PC-3 (cell line): ENCODE measurements around the gene SULF2. TPM values are rescaled to one million over a fixed set of nuclear protein-coding genes. Genes with fewer than 3 reads are reported as not detected.

Source experiments
- ATAC-seq: fragments of 200-7000 bp; cut with Tn5 transposase; 2 replicates; pipeline ENCODE4 v1.9.1; 2020; ENCODE audit warnings: mild to moderate bottlenecking, moderate library complexity
- BruUV-seq: library from RNA; stranded (reverse); fragments of 400-500 nt; replicated peaks from 2 replicates; lab custom pipeline; 2021; lab: Mats Ljungman, UMichigan
- CTCF ChIA-PET: fragments of 300-600 bp; sonication (Branson Sonifier 250); formaldehyde crosslinking; loops from one replicate; lab custom pipeline; 2022; ENCODE audit warnings: antibody characterized with exemption; lab: Charles Lee
- POLR2A ChIA-PET: fragments of 300-600 bp; sonication (Branson Sonifier 250); formaldehyde crosslinking; loops from one replicate; lab custom pipeline; 2022; ENCODE audit warnings: antibody characterized with exemption; ENCODE audit not compliant: unreplicated experiment; lab: Charles Lee
- DNase-seq: peaks from one replicate; pipeline ENCODE4 v3.0.0-alpha.2; 2015
- H2AFZ ChIP-seq: fragments of 300-600 bp; sonication (generic); 2 replicates; pipeline ENCODE4 v1.6.0; 2016; ENCODE audit warnings: antibody characterized with exemption, low read length
- H3F3A ChIP-seq: fragments of 300-600 bp; sonication (generic); one replicate; pipeline ENCODE4 v1.6.0; 2017; ENCODE audit warnings: antibody characterized with exemption, low read length, control low read depth, mild to moderate bottlenecking; ENCODE audit not compliant: unreplicated experiment
- H3K27ac ChIP-seq: fragments of 300-600 bp; sonication (generic); 2 replicates; pipeline ENCODE4 v1.5.1; 2016; ENCODE audit warnings: mild to moderate bottlenecking, low read length
- H3K27me3 ChIP-seq: fragments of 300-600 bp; sonication (generic); 2 replicates; pipeline ENCODE4 v1.6.1; 2016; ENCODE audit warnings: low read length, mixed read lengths
- H3K36me3 ChIP-seq: fragments of 300-600 bp; sonication (generic); 2 replicates; pipeline ENCODE4 v1.6.1; 2016; ENCODE audit warnings: low read depth, mixed run types, low read length, mixed read lengths
- H3K4me1 ChIP-seq: fragments of 300-600 bp; sonication (generic); 2 replicates; pipeline ENCODE4 v1.5.1; 2016; ENCODE audit warnings: low read length; ENCODE audit not compliant: insufficient read depth
- H3K4me2 ChIP-seq: fragments of 300-600 bp; sonication (generic); 2 replicates; pipeline ENCODE4 v1.6.0; 2016; ENCODE audit warnings: low read length
- H3K4me3 ChIP-seq: fragments of 300-600 bp; sonication (generic); 2 replicates; pipeline ENCODE4 v1.5.1; 2016; ENCODE audit warnings: mild to moderate bottlenecking, low read length, mixed read lengths
- H3K79me2 ChIP-seq: fragments of 300-600 bp; sonication (generic); 2 replicates; pipeline ENCODE4 v1.6.1; 2017; ENCODE audit warnings: low read length, mixed read lengths
- H3K9ac ChIP-seq: fragments of 300-600 bp; sonication (generic); 2 replicates; pipeline ENCODE4 v1.6.0; 2016; ENCODE audit warnings: mild to moderate bottlenecking, low read length
- H3K9me2 ChIP-seq: fragments of 300-600 bp; sonication (generic); replicated peaks from 2 replicates; pipeline ENCODE4 v1.6.1; 2016; ENCODE audit warnings: mixed run types, low read length, mixed read lengths
- H3K9me3 ChIP-seq: fragments of 300-600 bp; sonication (generic); 2 replicates; pipeline ENCODE4 v1.6.1; 2016; ENCODE audit warnings: low read length, mixed read lengths
- H4K20me1 ChIP-seq: fragments of 300-600 bp; sonication (generic); 2 replicates; pipeline ENCODE4 v1.6.1; 2016; ENCODE audit warnings: low read length, mixed read lengths
- CTCF ChIP-seq: fragments of 300-600 bp; sonication (generic); conservative IDR thresholded peaks from 2 replicates; pipeline ENCODE4 v1.5.1; 2017; ENCODE audit warnings: antibody characterized with exemption, low read depth, mild to moderate bottlenecking, low read length
- EZH2 ChIP-seq: fragments of 300-600 bp; sonication (generic); IDR thresholded peaks from one replicate; pipeline ENCODE4 v1.6.1; 2017; ENCODE audit warnings: antibody characterized with exemption, mild to moderate bottlenecking, low read length; ENCODE audit not compliant: unreplicated experiment
- EZH2phosphoT487 ChIP-seq: fragments of 300-600 bp; sonication (generic); IDR thresholded peaks from 2 replicates; pipeline ENCODE4 v1.6.1; 2018; ENCODE audit warnings: mild to moderate bottlenecking, antibody characterized with exemption, low read length, borderline replicate concordance
- intact Hi-C: fragments of 100-400 bp; cut with micrococcal nuclease; formaldehyde crosslinking; loops from 2 replicates; pipeline ENCODE4 v1.9.0; 2023
- total RNA-seq: library from RNA; depleted of rRNA; stranded (reverse); fragments of >200 nt; gene quantifications from 2 replicates; pipeline ENCODE4 v1.2.3, GENCODE V29; 2014

Gene SULF2
- total RNA-seq, 1 experiment from 2014 or later = 340 TPM

DNA sequence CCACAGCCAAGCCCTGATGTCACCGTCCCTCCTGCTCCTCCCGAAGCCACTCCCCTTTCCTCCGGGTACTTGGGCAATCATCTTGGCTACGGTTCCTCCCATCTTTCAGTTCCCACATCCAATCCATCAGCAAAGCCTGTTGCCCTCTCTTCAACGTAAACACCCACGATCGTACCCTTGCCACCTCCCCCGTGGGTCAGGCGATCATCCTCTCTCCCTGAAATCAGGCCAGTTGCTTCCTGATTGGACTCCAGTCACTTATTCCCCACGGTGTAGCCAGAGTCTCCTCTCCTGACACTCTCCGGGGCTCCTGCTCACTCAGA, 44.5 kb downstream of the SULF2 start:
- no peak overlapping the region for H2AFZ ChIP-seq
- no peaks in the 10 kb centered on the region for H3K27me3 ChIP-seq
- H3K9ac ChIP-seq = no peak overlapping the region
- H3K4me1 ChIP-seq = no peaks in the 10 kb centered on the region
- H3K4me2 ChIP-seq = no peak overlapping the region
- no TSS peak for BruUV-seq
- TF ChIP-seq EZH2 (no peak), CTCF (no peak), EZH2phosphoT487 (no peak)
- no peaks in the 10 kb centered on the region for H3K9me3 ChIP-seq
- H3F3A ChIP-seq = no peaks in the 10 kb centered on the region
- ChIA-PET POLR2A (no interaction called here), CTCF (no interaction called here)
- intact Hi-C loops = no loop called here
- peaks cover 37% of the 10 kb centered on the region for H3K36me3 ChIP-seq
- H3K9me2 ChIP-seq = no peaks in the 10 kb centered on the region
- H3K4me3 ChIP-seq = no peak overlapping the region
- H3K27ac ChIP-seq = no peak overlapping the region
- H3K79me2 ChIP-seq = peaks cover 46% of the 10 kb centered on the region
- no peak for DNase-seq
- H4K20me1 ChIP-seq = peaks cover 18% of the 10 kb centered on the region; the same call in 1 of the 2 replicates
- ATAC-seq = no peak

GRCh38 chr20:47740121-47740861, 45.0 kb downstream of the SULF2 start:
- peaks cover 46% of the 10 kb centered on the region for H3K79me2 ChIP-seq
- BruUV-seq = no TSS peak
- no peak for DNase-seq

More at GRCh38 chr20:47740121-47740861, 45.0 kb downstream of the SULF2 start:
- peaks cover 42% of the 10 kb centered on the region for H3K36me3 ChIP-seq
- no peak overlapping the region for H2AFZ ChIP-seq
- no peaks in the 10 kb centered on the region for H3K4me1 ChIP-seq
- no peak for ATAC-seq
- peaks cover 16% of the 10 kb centered on the region; the same call in 1 of the 2 replicates for H4K20me1 ChIP-seq
- H3F3A ChIP-seq = no peaks in the 10 kb centered on the region
- intact Hi-C loops = no loop called here
- ChIA-PET POLR2A (no interaction called here), CTCF (no interaction called here)
- no peaks in the 10 kb centered on the region for H3K27me3 ChIP-seq
- no peaks in the 10 kb centered on the region for H3K9me3 ChIP-seq
- H3K4me3 ChIP-seq = no peak overlapping the region
- no peak overlapping the region for H3K4me2 ChIP-seq
- H3K9ac ChIP-seq = no peak overlapping the region
- H3K27ac ChIP-seq = no peak overlapping the region
- no peak for TF ChIP-seq EZH2
- TF ChIP-seq CTCF = no peak
- no peak for TF ChIP-seq EZH2phosphoT487
- H3K9me2 ChIP-seq = no peaks in the 10 kb centered on the region
